ENCODE measurements around the gene CPLX4.

CPLX4 gene

GRCh38 chr18:59272891-59273758, 45.3 kb downstream of the CPLX4 start, which contains the start of gene RAX:
Gene RAX, minus strand, starts transcription at chr18:59273454. Its CDS starts 248 bp downstream, at chr18:59273206.
- Histone ChIP-seq H3K36me3 (ENCODE audit: control insufficient read depth in 5 of 5, insufficient read depth in 5 of 5, low read length in 5 of 5) (no peaks in the 10 kb centered on the region), H3K9me3 (ENCODE audit: control insufficient read depth in 5 of 5, low read length in 5 of 5) (peaks cover 0 to 2% (median 0%) of the 10 kb centered on the region in 5 donors), H3K27me3 (ENCODE audit: control insufficient read depth in 5 of 5, insufficient read depth in 4 of 5, low read length in 5 of 5) (peaks cover 66 to 85% (median 84%) of the 10 kb centered on the region in 5 donors), H3K9ac (ENCODE audit: low read length in 5 of 5) (no peak within 1 kb of the TSS), H3K4me3 (ENCODE audit: low read depth in 1 of 5, low read length in 5 of 5) (peak within 1 kb of the TSS in 4 of 5 donors; percentile 36 to 60 (median 53)), H3K27ac (ENCODE audit: low read depth, low read length) (no peak within 1 kb of the TSS), H3K4me1 (ENCODE audit: control insufficient read depth in 5 of 5, insufficient read depth in 5 of 5, low read length in 5 of 5) (peaks cover 0 to 35% (median 31%) of the 10 kb centered on the region in 5 donors)

GRCh38 chr18:59272221-59272888, 46.1 kb downstream of the CPLX4 start:
- Histone ChIP-seq H3K27me3 (ENCODE audit: control insufficient read depth in 5 of 5, insufficient read depth in 4 of 5, low read length in 5 of 5) (peaks cover 74 to 89% (median 88%) of the 10 kb centered on the region in 5 donors), H3K9ac (ENCODE audit: low read length in 5 of 5) (no peak overlapping the region), H3K4me3 (ENCODE audit: low read depth in 1 of 5, low read length in 5 of 5) (peak overlapping the region in 4 of 5 donors; percentile 36 to 60 (median 46)), H3K4me1 (ENCODE audit: control insufficient read depth in 5 of 5, insufficient read depth in 5 of 5, low read length in 5 of 5) (peaks cover 0 to 41% (median 37%) of the 10 kb centered on the region in 5 donors), H3K27ac (ENCODE audit: low read depth, low read length) (no peak overlapping the region), H3K36me3 (ENCODE audit: control insufficient read depth in 5 of 5, insufficient read depth in 5 of 5, low read length in 5 of 5) (no peaks in the 10 kb centered on the region), H3K9me3 (ENCODE audit: control insufficient read depth in 5 of 5, low read length in 5 of 5) (peaks cover 0 to 2% (median 0%) of the 10 kb centered on the region in 5 donors)

GRCh38 chr18:59271606-59272220, 46.7 kb downstream of the CPLX4 start:
- Histone ChIP-seq H3K9ac (ENCODE audit: low read length in 5 of 5) (no peak overlapping the region), H3K27ac (ENCODE audit: low read depth, low read length) (no peak overlapping the region), H3K36me3 (ENCODE audit: control insufficient read depth in 5 of 5, insufficient read depth in 5 of 5, low read length in 5 of 5) (no peaks in the 10 kb centered on the region), H3K9me3 (ENCODE audit: control insufficient read depth in 5 of 5, low read length in 5 of 5) (peaks cover 0 to 2% (median 0%) of the 10 kb centered on the region in 5 donors), H3K4me1 (ENCODE audit: control insufficient read depth in 5 of 5, insufficient read depth in 5 of 5, low read length in 5 of 5) (peaks cover 0 to 41% (median 37%) of the 10 kb centered on the region in 5 donors), H3K27me3 (ENCODE audit: control insufficient read depth in 5 of 5, insufficient read depth in 4 of 5, low read length in 5 of 5) (peaks cover 78 to 93% (median 91%) of the 10 kb centered on the region in 5 donors), H3K4me3 (ENCODE audit: low read depth in 1 of 5, low read length in 5 of 5) (peak overlapping the region in 2 of 5 donors; percentile 36 to 60)

GRCh38 chr18:59270689-59271257, 47.7 kb downstream of the CPLX4 start:
- Histone ChIP-seq H3K9me3 (ENCODE audit: control insufficient read depth in 5 of 5, low read length in 5 of 5) (peaks cover 0 to 2% (median 0%) of the 10 kb centered on the region in 5 donors), H3K27me3 (ENCODE audit: control insufficient read depth in 5 of 5, insufficient read depth in 4 of 5, low read length in 5 of 5) (peaks cover 74 to 92% (median 91%) of the 10 kb centered on the region in 5 donors), H3K4me1 (ENCODE audit: control insufficient read depth in 5 of 5, insufficient read depth in 5 of 5, low read length in 5 of 5) (peaks cover 0 to 42% (median 37%) of the 10 kb centered on the region in 5 donors), H3K36me3 (ENCODE audit: control insufficient read depth in 5 of 5, insufficient read depth in 5 of 5, low read length in 5 of 5) (no peaks in the 10 kb centered on the region), H3K9ac (ENCODE audit: low read length in 5 of 5) (no peak overlapping the region), H3K27ac (ENCODE audit: low read depth, low read length) (no peak overlapping the region), H3K4me3 (ENCODE audit: low read depth in 1 of 5, low read length in 5 of 5) (no peak overlapping the region)

- Histone ChIP-seq H3K4me3 (ENCODE audit: low read depth in 1 of 5, low read length in 5 of 5) (peak overlapping the region in 4 of 5 donors; percentile 11 to 40 (median 35)), H3K4me1 (ENCODE audit: control insufficient read depth in 5 of 5, insufficient read depth in 5 of 5, low read length in 5 of 5) (peaks cover 0 to 48% (median 45%) of the 10 kb centered on the region in 5 donors), H3K27ac (ENCODE audit: low read depth, low read length) (no peak overlapping the region), H3K27me3 (ENCODE audit: control insufficient read depth in 5 of 5, insufficient read depth in 4 of 5, low read length in 5 of 5) (peaks cover 77 to 94% (median 88%) of the 10 kb centered on the region in 5 donors), H3K9ac (ENCODE audit: low read length in 5 of 5) (no peak overlapping the region), H3K36me3 (ENCODE audit: control insufficient read depth in 5 of 5, insufficient read depth in 5 of 5, low read length in 5 of 5) (no peaks in the 10 kb centered on the region), H3K9me3 (ENCODE audit: control insufficient read depth in 5 of 5, low read length in 5 of 5) (peaks cover 0 to 2% (median 0%) of the 10 kb centered on the region in 5 donors)
These were observed 48.8 kb downstream of the CPLX4 start for GRCh38 chr18:59269563-59270119.

GRCh38 chr18:59268721-59269562, 49.5 kb downstream of the CPLX4 start:
- peaks cover 0 to 2% (median 0%) of the 10 kb centered on the region in 5 donors for H3K9me3 ChIP-seq (ENCODE audit: control insufficient read depth in 5 of 5, low read length in 5 of 5)
- peaks cover 0 to 48% (median 43%) of the 10 kb centered on the region in 5 donors for H3K4me1 ChIP-seq (ENCODE audit: control insufficient read depth in 5 of 5, insufficient read depth in 5 of 5, low read length in 5 of 5)
- H3K4me3 ChIP-seq (ENCODE audit: low read depth in 1 of 5, low read length in 5 of 5): peak overlapping the region in 4 of 5 donors; percentile 34 to 52 (median 42)
- peaks cover 74 to 94% (median 88%) of the 10 kb centered on the region in 5 donors for H3K27me3 ChIP-seq (ENCODE audit: control insufficient read depth in 5 of 5, insufficient read depth in 4 of 5, low read length in 5 of 5)
- H3K36me3 ChIP-seq (ENCODE audit: control insufficient read depth in 5 of 5, insufficient read depth in 5 of 5, low read length in 5 of 5): no peaks in the 10 kb centered on the region
- no peak overlapping the region for H3K9ac ChIP-seq (ENCODE audit: low read length in 5 of 5)
- no peak overlapping the region for H3K27ac ChIP-seq (ENCODE audit: low read depth, low read length)

- Histone ChIP-seq H3K27me3 (ENCODE audit: control insufficient read depth in 5 of 5, insufficient read depth in 4 of 5, low read length in 5 of 5) (peaks cover 73 to 94% (median 87%) of the 10 kb centered on the region in 5 donors), H3K27ac (ENCODE audit: low read depth, low read length) (no peak overlapping the region), H3K9me3 (ENCODE audit: control insufficient read depth in 5 of 5, low read length in 5 of 5) (peaks cover 0 to 2% (median 0%) of the 10 kb centered on the region in 5 donors), H3K9ac (ENCODE audit: low read length in 5 of 5) (no peak overlapping the region), H3K4me1 (ENCODE audit: control insufficient read depth in 5 of 5, insufficient read depth in 5 of 5, low read length in 5 of 5) (peaks cover 0 to 41% (median 36%) of the 10 kb centered on the region in 5 donors), H3K4me3 (ENCODE audit: low read depth in 1 of 5, low read length in 5 of 5) (peak overlapping the region in 1 of 5 donors; percentile 52), H3K36me3 (ENCODE audit: control insufficient read depth in 5 of 5, insufficient read depth in 5 of 5, low read length in 5 of 5) (no peaks in the 10 kb centered on the region)
These were observed 50.2 kb downstream of the CPLX4 start for GRCh38 chr18:59268127-59268720.

GRCh38 chr18:59267503-59268126, 50.8 kb downstream of the CPLX4 start:
- Histone ChIP-seq H3K27me3 (ENCODE audit: control insufficient read depth in 5 of 5, insufficient read depth in 4 of 5, low read length in 5 of 5) (peaks cover 72 to 92% (median 82%) of the 10 kb centered on the region in 5 donors), H3K9ac (ENCODE audit: low read length in 5 of 5) (no peak overlapping the region), H3K36me3 (ENCODE audit: control insufficient read depth in 5 of 5, insufficient read depth in 5 of 5, low read length in 5 of 5) (no peaks in the 10 kb centered on the region), H3K9me3 (ENCODE audit: control insufficient read depth in 5 of 5, low read length in 5 of 5) (peaks cover 0 to 2% (median 0%) of the 10 kb centered on the region in 5 donors), H3K4me1 (ENCODE audit: control insufficient read depth in 5 of 5, insufficient read depth in 5 of 5, low read length in 5 of 5) (peaks cover 0 to 35% (median 32%) of the 10 kb centered on the region in 5 donors), H3K4me3 (ENCODE audit: low read depth in 1 of 5, low read length in 5 of 5) (peak overlapping the region in 1 of 5 donors; percentile 22), H3K27ac (ENCODE audit: low read depth, low read length) (no peak overlapping the region)

All from subcutaneous abdominal adipose tissue (tissue), 5 donors.